H54 (cell line): Measurements from ENCODE around the gene ARHGAP18.

ENCODE experiments used
- DNase-seq: peaks from one replicate; pipeline ENCODE4 v3.0.0; 2011; ENCODE audit warnings: low spot score, mixed read lengths; ENCODE audit not compliant: insufficient read length
- FAIRE-seq: peaks from 3 replicates; lab custom pipeline; 2011; peaks lifted over from hg19 to GRCh38; lab: Jason Lieb, UNC
- POLR2A ChIP-seq: IDR thresholded peaks from 2 replicates; pipeline ENCODE4 v1.6.1; 2011; ENCODE audit warnings: low read depth, mild to moderate bottlenecking, low read length

Gene ARHGAP18

GRCh38 chr6:129628101-129628815 is 81.7 kb downstream of the ARHGAP18 start:
- TF ChIP-seq POLR2A = no peak
- no peak for DNase-seq
- FAIRE-seq = no peak

GRCh38 chr6:129624488-129624887 is 85.5 kb downstream of the ARHGAP18 start:
- no peak for TF ChIP-seq POLR2A
- no peak for FAIRE-seq
- DNase-seq = no peak

DNA sequence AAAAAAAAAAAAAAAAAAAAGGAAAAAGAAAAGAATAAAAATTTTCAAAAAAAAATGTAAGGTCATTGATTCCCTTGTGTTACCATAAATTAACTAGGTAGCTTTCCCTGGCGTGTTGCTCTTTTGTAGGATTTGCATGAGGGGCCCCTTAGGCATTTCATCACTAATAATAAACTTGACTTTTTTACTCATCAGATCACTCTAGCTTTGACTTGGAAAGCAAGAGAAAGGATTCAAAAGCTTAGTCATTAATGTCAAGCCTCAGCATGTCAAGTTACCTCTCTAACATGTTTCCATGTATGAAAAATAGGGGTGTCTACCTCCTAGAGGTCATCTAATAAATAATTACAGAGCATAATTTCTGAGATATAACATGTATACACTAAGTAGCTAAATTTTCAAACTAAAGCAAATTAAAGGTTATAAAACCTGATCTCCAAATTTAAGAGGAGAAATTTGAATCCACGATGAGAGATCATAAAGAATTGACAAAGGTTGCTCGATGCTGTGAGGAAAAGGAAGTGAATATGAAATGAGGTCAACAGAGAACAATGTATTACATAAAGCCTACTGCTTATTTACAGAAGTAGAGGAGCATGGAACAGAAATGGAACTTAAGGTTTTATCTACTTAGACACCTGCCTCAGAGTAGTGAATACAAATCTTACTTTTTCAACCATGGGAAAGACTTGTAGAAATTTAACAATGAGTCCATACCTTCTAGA is 86.8 kb downstream of the ARHGAP18 start:
- no peak for TF ChIP-seq POLR2A
- DNase-seq (no peak), FAIRE-seq (no peak)

DNA sequence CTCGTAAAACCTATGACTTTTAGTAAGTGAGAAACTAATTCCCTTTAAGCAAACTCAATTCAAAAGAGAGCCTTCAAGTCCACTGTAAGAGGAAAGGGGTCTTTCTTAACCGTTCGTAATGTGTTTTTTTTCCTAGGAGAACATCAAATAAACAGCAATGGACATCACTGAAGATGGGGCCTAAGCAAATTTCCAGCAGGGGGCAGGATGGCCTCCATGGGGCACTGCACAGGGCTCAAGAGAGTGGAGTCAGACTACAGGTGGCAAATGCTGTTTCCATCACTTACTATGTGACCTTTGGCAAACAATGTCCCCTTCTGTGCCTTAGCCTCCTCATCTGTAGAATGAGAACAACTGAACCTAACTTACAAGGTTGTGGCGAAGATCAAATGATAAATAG is 88.7 kb downstream of the ARHGAP18 start:
- FAIRE-seq = no peak
- TF ChIP-seq POLR2A = no peak
- DNase-seq = no peak

GRCh38 chr6:129620234-129620610 is 89.8 kb downstream of the ARHGAP18 start:
- DNase-seq = no peak
- no peak for TF ChIP-seq POLR2A
- FAIRE-seq = no peak

GRCh38 chr6:129619579-129620233 is 90.3 kb downstream of the ARHGAP18 start:
- no peak for TF ChIP-seq POLR2A
- no peak for FAIRE-seq

DNA sequence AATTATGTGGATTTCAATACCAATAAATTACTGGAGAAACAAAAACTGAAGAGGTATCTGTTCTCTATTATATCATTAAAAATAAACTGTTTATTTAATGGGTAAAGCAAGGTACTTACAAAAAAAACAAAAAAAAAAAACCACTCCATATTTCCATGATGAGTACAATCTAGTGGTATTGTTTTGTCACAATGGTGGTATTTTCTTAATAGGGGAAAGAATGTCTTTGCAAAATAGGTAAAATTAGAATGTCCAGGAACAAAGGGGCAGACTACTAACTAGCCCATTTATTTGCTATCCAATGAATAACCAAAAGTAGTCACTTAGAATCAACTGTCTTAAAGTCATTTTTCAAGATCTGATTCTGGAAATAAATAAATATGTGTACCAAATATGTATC is 92.0 kb downstream of the ARHGAP18 start:
- no peak for TF ChIP-seq POLR2A
- no peak for DNase-seq

More at GRCh38 chr6:129619579-129620233, 90.3 kb downstream of the ARHGAP18 start:
- no peak for DNase-seq

DNA sequence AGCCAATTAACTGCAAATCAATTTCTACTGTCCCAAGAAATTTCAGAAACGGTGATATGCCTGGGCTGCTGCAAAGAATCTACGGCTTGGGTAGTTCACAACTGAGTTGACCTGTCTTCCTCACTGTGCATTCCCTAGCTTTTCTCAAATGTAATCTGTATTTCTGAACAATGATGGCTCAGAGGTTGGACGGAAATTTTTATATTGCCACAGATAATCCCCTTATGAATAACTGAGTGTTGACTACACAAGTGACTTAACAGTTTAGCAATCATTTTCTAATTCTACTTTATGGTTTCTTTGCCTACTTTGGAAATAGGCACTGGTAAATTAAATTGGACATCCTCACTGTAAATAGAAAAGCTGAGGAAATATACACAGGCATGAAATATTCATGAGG is 94.5 kb downstream of the ARHGAP18 start:
- FAIRE-seq (no peak), DNase-seq (no peak)
- no peak for TF ChIP-seq POLR2A

More for the DNA sequence above, 92.0 kb downstream of the ARHGAP18 start:
- no peak for FAIRE-seq

DNA sequence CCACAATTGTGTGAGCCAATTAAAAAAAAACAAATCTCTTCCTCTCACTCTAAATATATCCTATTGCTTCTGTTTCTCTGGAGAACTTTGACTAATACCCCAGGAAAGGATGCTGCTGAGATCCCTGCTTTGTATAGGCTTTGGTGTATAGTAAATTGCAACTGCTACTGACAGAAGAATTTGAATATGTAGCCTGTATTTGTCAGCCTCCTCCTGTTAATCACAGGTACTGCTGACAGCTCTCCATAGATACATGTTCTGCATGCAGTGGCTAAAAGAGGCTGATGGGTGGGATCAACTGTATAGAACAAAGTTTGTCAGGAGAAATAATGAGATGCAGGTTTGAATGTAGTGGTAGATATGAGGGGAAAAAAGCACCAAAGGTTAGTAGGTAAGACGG is 95.0 kb downstream of the ARHGAP18 start:
- DNase-seq (no peak), FAIRE-seq (no peak)
- no peak for TF ChIP-seq POLR2A

GRCh38 chr6:129614464-129614863 is 95.5 kb downstream of the ARHGAP18 start:
- no peak for TF ChIP-seq POLR2A
- FAIRE-seq = no peak
- DNase-seq = no peak

DNA sequence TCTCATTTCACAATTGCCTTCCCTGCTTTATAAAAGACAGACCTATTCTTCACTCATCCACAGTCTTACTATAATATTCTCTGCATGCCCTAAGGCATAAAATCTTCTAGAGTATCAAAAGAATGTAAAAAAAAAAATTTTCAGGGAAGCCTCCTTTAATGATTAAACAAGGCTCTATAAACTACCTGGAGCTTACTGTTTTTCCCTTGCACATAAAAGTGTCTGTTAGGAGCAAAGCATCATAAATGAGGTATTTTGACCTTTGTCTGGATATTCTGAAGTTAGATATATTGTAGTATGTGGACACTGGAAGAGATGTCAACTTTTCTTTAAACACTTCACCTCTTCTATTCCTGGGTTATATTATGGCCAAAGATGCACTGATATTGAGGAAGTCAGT is 97.5 kb downstream of the ARHGAP18 start:
- TF ChIP-seq POLR2A = no peak
- DNase-seq (no peak), FAIRE-seq (no peak)

DNA sequence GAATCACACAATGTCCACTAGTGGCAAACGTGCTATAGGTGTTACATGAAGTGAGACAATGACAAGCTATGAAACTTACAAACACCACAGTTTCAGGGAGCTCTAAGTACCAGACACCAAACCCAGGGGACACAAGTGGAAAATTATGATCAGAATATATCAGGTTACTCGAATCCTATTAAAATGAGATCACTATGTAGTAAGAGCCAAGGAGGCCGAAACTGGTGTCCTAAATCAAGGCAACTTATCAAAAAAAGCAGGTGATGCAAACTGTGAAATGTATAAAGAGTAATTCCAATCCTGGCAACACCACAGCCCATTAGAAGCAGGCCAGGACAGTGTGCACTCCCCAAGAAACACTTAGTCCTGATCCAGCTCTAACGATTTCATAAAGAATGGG is 100.3 kb downstream of the ARHGAP18 start:
- TF ChIP-seq POLR2A = no peak
- FAIRE-seq = no peak

GRCh38 chr6:129608886-129609537 is 101.0 kb downstream of the ARHGAP18 start:
- DNase-seq = no peak
- FAIRE-seq = no peak
- no peak for TF ChIP-seq POLR2A

More for the DNA sequence above, 100.3 kb downstream of the ARHGAP18 start:
- DNase-seq = no peak

DNA sequence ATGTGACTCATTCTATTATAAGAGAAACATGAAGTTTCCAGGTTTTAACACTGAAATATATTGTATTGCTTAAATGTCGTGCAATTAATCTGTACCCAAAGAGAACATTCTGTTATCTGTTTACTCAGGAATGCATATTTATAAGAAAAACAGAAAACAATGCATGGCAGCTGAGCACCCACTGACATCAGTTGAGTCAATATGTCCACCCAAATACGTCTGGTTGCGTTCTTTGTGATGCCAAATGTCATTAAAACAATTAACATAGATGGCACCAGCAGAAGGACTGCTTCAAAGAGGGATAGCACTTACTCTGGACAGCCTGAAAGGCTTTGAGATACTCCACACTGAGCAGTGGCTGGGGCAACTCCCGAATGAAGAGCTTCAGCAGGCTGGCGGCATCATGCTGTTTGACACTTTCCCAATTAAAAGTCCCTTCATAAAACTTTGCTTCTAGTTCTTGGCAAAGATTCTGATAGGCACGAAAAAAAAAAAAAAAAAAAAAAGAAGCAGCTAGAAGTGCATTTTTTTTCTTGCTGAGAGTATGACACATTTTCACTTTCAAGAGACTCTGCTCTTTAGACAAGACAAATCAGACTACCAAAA is 102.3 kb downstream of the ARHGAP18 start:
- FAIRE-seq = no peak
- TF ChIP-seq POLR2A = no peak
- no peak for DNase-seq
